Astrocyte (in vitro differentiated cells and primary cell): ENCODE measurements around the gene CTTNBP2. TPM values are rescaled to one million over a fixed set of nuclear protein-coding genes. Genes with fewer than 3 reads are reported as not detected.
A peak's percentile ranks its signal among the peaks of the same experiment; 100 is the strongest.

ENCODE experiments used
- DNase-seq: peaks from one replicate; pipeline ENCODE4 v3.0.0-alpha.2; 2010; ENCODE audit warnings: low read depth
- FAIRE-seq: peaks from 2 replicates; lab custom pipeline; 2011; peaks lifted over from hg19 to GRCh38; lab: Jason Lieb, UNC
- H2AFZ ChIP-seq: 2 replicates; pipeline ENCODE4 v1.6.0; 2012; ENCODE audit warnings: low read depth, low read length, inconsistent platforms
- H3K27ac ChIP-seq: 2 replicates; pipeline ENCODE4 v1.5.1; 2011; ENCODE audit warnings: low read depth, low read length, inconsistent platforms
- H3K27me3 ChIP-seq: 2 replicates; pipeline ENCODE4 v1.6.0; 2011; ENCODE audit warnings: low read length, inconsistent platforms; ENCODE audit not compliant: insufficient read depth
- H3K36me3 ChIP-seq: 2 replicates; pipeline ENCODE4 v1.5.1; 2011; ENCODE audit warnings: low read length, inconsistent platforms; ENCODE audit not compliant: insufficient read depth
- H3K4me1 ChIP-seq: 2 replicates; pipeline ENCODE4 v1.5.1; 2011; ENCODE audit warnings: low read length, inconsistent platforms; ENCODE audit not compliant: insufficient read depth
- H3K4me2 ChIP-seq: 2 replicates; pipeline ENCODE4 v1.6.0; 2012; ENCODE audit warnings: low read length, inconsistent platforms
- H3K4me3 ChIP-seq: 2 replicates; pipeline ENCODE4 v1.5.1; 2011; ENCODE audit warnings: low read depth, mild to moderate bottlenecking, low read length, inconsistent platforms; ENCODE audit not compliant: insufficient read depth
- H3K79me2 ChIP-seq: 2 replicates; pipeline ENCODE4 v1.6.0; 2012; ENCODE audit warnings: mild to moderate bottlenecking, low read length, inconsistent platforms; ENCODE audit not compliant: insufficient read depth
- H3K9ac ChIP-seq: 2 replicates; pipeline ENCODE4 v1.6.0; 2012; ENCODE audit warnings: mild to moderate bottlenecking, low read length, inconsistent platforms
- H3K9me3 ChIP-seq: 2 replicates; pipeline ENCODE4 v1.5.1; 2012; ENCODE audit warnings: low read depth, mild to moderate bottlenecking, low read length, inconsistent platforms; ENCODE audit not compliant: insufficient read depth
- H4K20me1 ChIP-seq: 2 replicates; pipeline ENCODE4 v1.6.0; 2012; ENCODE audit warnings: low read length, inconsistent platforms; ENCODE audit not compliant: insufficient read depth
- H3K27ac Mint-ChIP-seq: one replicate; pipeline ENCODE4 v1.8.0; 2021; ENCODE audit warnings: mild to moderate bottlenecking, mixed read lengths; ENCODE audit not compliant: unreplicated experiment
- H3K27me3 Mint-ChIP-seq: one replicate; pipeline ENCODE4 v1.8.0; 2021; ENCODE audit warnings: low read depth, mixed read lengths; ENCODE audit not compliant: unreplicated experiment
- H3K36me3 Mint-ChIP-seq: one replicate; pipeline ENCODE4 v1.8.0; 2021; ENCODE audit warnings: low read depth, mixed read lengths; ENCODE audit not compliant: unreplicated experiment
- H3K4me1 Mint-ChIP-seq: one replicate; pipeline ENCODE4 v1.8.0; 2021; ENCODE audit warnings: low read depth, mixed read lengths; ENCODE audit not compliant: unreplicated experiment
- H3K4me3 Mint-ChIP-seq: one replicate; pipeline ENCODE4 v1.8.0; 2021; ENCODE audit warnings: mild to moderate bottlenecking, moderate library complexity, mixed read lengths; ENCODE audit not compliant: unreplicated experiment
- H3K9me3 Mint-ChIP-seq: one replicate; pipeline ENCODE4 v1.8.0; 2021; ENCODE audit warnings: mild to moderate bottlenecking, mixed read lengths; ENCODE audit not compliant: unreplicated experiment
- EZH2 ChIP-seq: IDR thresholded peaks from 2 replicates; pipeline ENCODE4 v1.6.1; 2012; ENCODE audit warnings: mild to moderate bottlenecking, low read length, inconsistent platforms; ENCODE audit not compliant: insufficient read depth
- total RNA-seq: library from RNA; stranded (reverse); gene quantifications from 2 replicates; pipeline ENCODE4 v1.2.1, GENCODE V29; 2021
- TF ChIP-seq, protein P1 (sequence below): IDR thresholded peaks from 2 replicates; pipeline ENCODE4 v1.5.1; 2011; ENCODE audit warnings: low read depth, mild to moderate bottlenecking, inconsistent platforms, low read length, moderate library complexity; ENCODE audit not compliant: insufficient read depth

CTTNBP2 gene
- total RNA-seq, 1 donor from 2014 or later = 4.9 TPM

DNA sequence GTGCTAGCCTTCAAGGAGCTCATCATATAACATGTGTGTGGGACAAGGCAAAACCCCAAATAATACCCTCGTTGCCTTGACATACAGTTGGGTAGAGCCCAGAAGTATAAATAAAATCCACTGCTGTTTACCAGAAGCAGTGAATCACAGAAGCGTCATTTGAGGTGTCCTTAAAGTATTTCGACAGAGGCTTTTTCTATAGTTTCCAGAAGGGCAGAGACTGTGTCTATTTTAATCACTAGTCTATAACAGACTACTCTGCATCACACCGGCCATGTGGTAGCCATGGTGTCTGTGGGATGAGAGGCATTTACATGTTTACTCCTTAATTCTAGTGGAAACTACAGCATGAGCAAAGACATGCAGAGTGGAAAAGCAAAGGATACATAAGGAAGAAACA, 131.3 kb downstream of the CTTNBP2 start:
- DNase-seq (no peak), FAIRE-seq (peak; percentile 5)
- H3K27me3 ChIP-seq = no peaks in the 10 kb centered on the region
- no peaks in the 10 kb centered on the region for H3K9me3 ChIP-seq
- no peak overlapping the region for H2AFZ ChIP-seq
- no peak overlapping the region for H3K4me2 ChIP-seq
- Mint-ChIP-seq H3K36me3 (peaks cover 5% of the 10 kb centered on the region), H3K4me3 (no peak overlapping the region), H3K9me3 (no peaks in the 10 kb centered on the region), H3K27ac (no peak overlapping the region), H3K27me3 (peaks cover 3% of the 10 kb centered on the region), H3K4me1 (peaks cover 2% of the 10 kb centered on the region)
- no peak overlapping the region for H3K4me3 ChIP-seq
- no peaks in the 10 kb centered on the region for H4K20me1 ChIP-seq
- no peak overlapping the region for H3K9ac ChIP-seq
- TF ChIP-seq, protein P1, sequence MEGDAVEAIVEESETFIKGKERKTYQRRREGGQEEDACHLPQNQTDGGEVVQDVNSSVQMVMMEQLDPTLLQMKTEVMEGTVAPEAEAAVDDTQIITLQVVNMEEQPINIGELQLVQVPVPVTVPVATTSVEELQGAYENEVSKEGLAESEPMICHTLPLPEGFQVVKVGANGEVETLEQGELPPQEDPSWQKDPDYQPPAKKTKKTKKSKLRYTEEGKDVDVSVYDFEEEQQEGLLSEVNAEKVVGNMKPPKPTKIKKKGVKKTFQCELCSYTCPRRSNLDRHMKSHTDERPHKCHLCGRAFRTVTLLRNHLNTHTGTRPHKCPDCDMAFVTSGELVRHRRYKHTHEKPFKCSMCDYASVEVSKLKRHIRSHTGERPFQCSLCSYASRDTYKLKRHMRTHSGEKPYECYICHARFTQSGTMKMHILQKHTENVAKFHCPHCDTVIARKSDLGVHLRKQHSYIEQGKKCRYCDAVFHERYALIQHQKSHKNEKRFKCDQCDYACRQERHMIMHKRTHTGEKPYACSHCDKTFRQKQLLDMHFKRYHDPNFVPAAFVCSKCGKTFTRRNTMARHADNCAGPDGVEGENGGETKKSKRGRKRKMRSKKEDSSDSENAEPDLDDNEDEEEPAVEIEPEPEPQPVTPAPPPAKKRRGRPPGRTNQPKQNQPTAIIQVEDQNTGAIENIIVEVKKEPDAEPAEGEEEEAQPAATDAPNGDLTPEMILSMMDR = no peak
- TF ChIP-seq EZH2 = no peak
- no peak overlapping the region for H3K27ac ChIP-seq
- no peaks in the 10 kb centered on the region for H3K4me1 ChIP-seq
- no peaks in the 10 kb centered on the region for H3K36me3 ChIP-seq
- H3K79me2 ChIP-seq = no peaks in the 10 kb centered on the region

DNA sequence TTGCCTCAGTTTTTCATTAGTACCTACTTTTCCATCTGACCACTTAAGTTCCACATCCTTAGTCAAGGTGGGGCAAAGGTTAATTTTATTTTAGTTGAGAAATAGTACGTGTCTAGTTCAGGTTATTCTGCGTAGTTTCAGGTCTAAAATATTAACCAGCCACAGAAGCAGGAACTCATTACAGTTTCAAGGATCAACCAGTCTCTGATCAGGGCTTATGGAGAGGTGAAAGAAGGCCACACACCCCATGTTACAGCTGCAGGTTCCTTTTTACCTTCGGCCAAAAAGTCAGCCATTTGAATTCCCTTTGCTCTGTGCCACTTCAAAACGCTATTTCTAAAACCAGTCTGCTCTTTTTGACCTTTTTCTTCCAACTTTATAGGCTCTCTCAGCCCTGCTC, 134.2 kb downstream of the CTTNBP2 start:
- Mint-ChIP-seq H3K4me3 (no peak overlapping the region), H3K36me3 (peaks cover 5% of the 10 kb centered on the region), H3K27me3 (peaks cover 3% of the 10 kb centered on the region), H3K9me3 (no peaks in the 10 kb centered on the region), H3K4me1 (peaks cover 2% of the 10 kb centered on the region), H3K27ac (no peak overlapping the region)
- no peak for TF ChIP-seq EZH2
- TF ChIP-seq, protein P1 = no peak
- Histone ChIP-seq H3K27ac (no peak overlapping the region), H3K4me3 (no peak overlapping the region), H3K36me3 (no peaks in the 10 kb centered on the region), H3K4me2 (no peak overlapping the region), H3K27me3 (no peaks in the 10 kb centered on the region), H3K9ac (no peak overlapping the region), H4K20me1 (no peaks in the 10 kb centered on the region), H3K9me3 (no peaks in the 10 kb centered on the region), H3K79me2 (no peaks in the 10 kb centered on the region), H3K4me1 (no peaks in the 10 kb centered on the region), H2AFZ (no peak overlapping the region)
- DNase-seq = no peak
- FAIRE-seq = no peak

DNA sequence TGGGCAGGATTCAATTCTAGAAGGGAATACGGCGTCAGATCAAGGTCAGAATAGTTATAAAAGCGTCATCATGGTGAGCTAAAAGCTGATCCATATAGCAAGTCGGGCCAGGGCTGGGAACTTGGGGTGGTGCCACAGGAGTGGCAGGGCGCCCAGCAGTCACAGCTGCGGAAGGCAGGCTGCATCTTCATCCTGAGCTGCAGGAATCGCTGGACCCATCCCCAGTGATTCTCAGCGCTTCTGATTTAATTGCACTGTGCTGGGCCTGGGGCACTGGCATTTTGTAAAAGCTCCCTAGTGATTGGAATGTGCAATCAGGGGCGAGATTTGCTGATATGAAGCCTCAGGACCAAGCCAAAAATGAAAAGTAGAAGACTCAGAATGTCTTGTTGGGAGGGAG, 135.3 kb downstream of the CTTNBP2 start:
- peaks cover 3% of the 10 kb centered on the region for H3K27me3 Mint-ChIP-seq
- Histone ChIP-seq H3K4me1 (no peaks in the 10 kb centered on the region), H3K27ac (no peak overlapping the region), H3K4me2 (no peak overlapping the region), H3K9me3 (no peaks in the 10 kb centered on the region), H3K79me2 (no peaks in the 10 kb centered on the region), H3K36me3 (no peaks in the 10 kb centered on the region), H4K20me1 (no peaks in the 10 kb centered on the region), H3K9ac (no peak overlapping the region), H3K27me3 (no peaks in the 10 kb centered on the region), H2AFZ (no peak overlapping the region), H3K4me3 (no peak overlapping the region)
- H3K4me1 Mint-ChIP-seq = peaks cover 2% of the 10 kb centered on the region
- H3K27ac Mint-ChIP-seq = no peak overlapping the region
- FAIRE-seq (no peak), DNase-seq (no peak)
- TF ChIP-seq, protein P1 = no peak
- no peak for TF ChIP-seq EZH2
- H3K9me3 Mint-ChIP-seq = no peaks in the 10 kb centered on the region
- H3K36me3 Mint-ChIP-seq = peaks cover 5% of the 10 kb centered on the region
- no peak overlapping the region for H3K4me3 Mint-ChIP-seq
